Measurements from ENCODE around the gene CHTOP.
A peak's percentile ranks its signal among the peaks of the same experiment; 100 is the strongest.
"Not testable (repeated sequence)": the region's sequence is repeated elsewhere in the genome, so short reads cannot be mapped to it uniquely, and the experiment has no call there.

The CHTOP gene

GRCh38 chr1:153633161-153633753, 609 bp upstream of the CHTOP start:
- H3K27ac ChIP-seq, result peak overlapping the region; percentile 100
- TF ChIP-seq CTCF (IDR thresholded peaks at IDR 0.05) (no peak), ZFX (IDR thresholded peaks at IDR 0.05; ENCODE audit: borderline replicate concordance) (no peak)

GRCh38 chr1:153635872-153636271, 2.0 kb downstream of the CHTOP start:
- peak overlapping the region; percentile 100; the same call in 1 of the 2 replicates for H3K27ac ChIP-seq
- TF ChIP-seq ZFX (IDR thresholded peaks at IDR 0.05; ENCODE audit: borderline replicate concordance) (no peak), CTCF (IDR thresholded peaks at IDR 0.05) (no peak)

- no peak for TF ChIP-seq ZFX (IDR thresholded peaks at IDR 0.05; ENCODE audit: borderline replicate concordance)
- TF ChIP-seq CTCF (IDR thresholded peaks at IDR 0.05), result no peak
- H3K27ac ChIP-seq, result peak overlapping the region; percentile 100; the same call in 1 of the 2 replicates
Observed at GRCh38 chr1:153636312-153636711, 2.4 kb downstream of the CHTOP start.

GRCh38 chr1:153638261-153638660, 4.4 kb downstream of the CHTOP start:
- no peak overlapping the region for H3K27ac ChIP-seq

GRCh38 chr1:153639280-153639679, 5.4 kb downstream of the CHTOP start:
- TF ChIP-seq CTCF (IDR thresholded peaks at IDR 0.05), result no peak
- TF ChIP-seq ZFX (IDR thresholded peaks at IDR 0.05; ENCODE audit: borderline replicate concordance), result no peak

More at GRCh38 chr1:153638261-153638660, 4.4 kb downstream of the CHTOP start:
- TF ChIP-seq CTCF (IDR thresholded peaks at IDR 0.05) (no peak), ZFX (IDR thresholded peaks at IDR 0.05; ENCODE audit: borderline replicate concordance) (no peak)

GRCh38 chr1:153640213-153640612, 6.3 kb downstream of the CHTOP start:
- H3K27ac ChIP-seq, result not testable (repeated sequence)

More at GRCh38 chr1:153639280-153639679, 5.4 kb downstream of the CHTOP start:
- H3K27ac ChIP-seq, result no peak overlapping the region

GRCh38 chr1:153640861-153641260, 7.0 kb downstream of the CHTOP start:
- TF ChIP-seq CTCF (IDR thresholded peaks at IDR 0.05) (no peak), ZFX (IDR thresholded peaks at IDR 0.05; ENCODE audit: borderline replicate concordance) (no peak)
- H3K27ac ChIP-seq, result no peak overlapping the region

- TF ChIP-seq ZFX (IDR thresholded peaks at IDR 0.05; ENCODE audit: borderline replicate concordance), result no peak
- no peak for TF ChIP-seq CTCF (IDR thresholded peaks at IDR 0.05)
- no peak overlapping the region for H3K27ac ChIP-seq
Observed at GRCh38 chr1:153642161-153642560, 8.3 kb downstream of the CHTOP start.

Measured in 22Rv1 (cell line).